GM18868 (cell line): ENCODE results near the gene FRY.
A peak's percentile ranks its signal among the peaks of the same experiment; 100 is the strongest.

Experiments
- ATAC-seq: cut with Tn5 transposase; IDR thresholded peaks from one replicate; pipeline ENCODE4 v1.9.1; 2021; ENCODE audit warnings: mild to moderate bottlenecking, moderate library complexity; ENCODE audit not compliant: unreplicated experiment

The FRY gene

GRCh38 chr13:32209652-32210051, 178.1 kb downstream of the FRY start:
- no peak for ATAC-seq

GRCh38 chr13:32210101-32210500, 178.5 kb downstream of the FRY start:
- no peak for ATAC-seq

- no peak for ATAC-seq
Measured at GRCh38 chr13:32211813-32212212, 180.2 kb downstream of the FRY start.

GRCh38 chr13:32212421-32212820, 180.8 kb downstream of the FRY start:
- ATAC-seq: no peak

GRCh38 chr13:32213626-32214025, 182.1 kb downstream of the FRY start:
- no peak for ATAC-seq

GRCh38 chr13:32214071-32214470, 182.5 kb downstream of the FRY start:
- ATAC-seq: no peak

- ATAC-seq: no peak
Measured at GRCh38 chr13:32216281-32216680, 184.7 kb downstream of the FRY start.

- ATAC-seq: no peak
Measured at GRCh38 chr13:32222046-32222676, 190.6 kb downstream of the FRY start.

- no peak for ATAC-seq
Measured at GRCh38 chr13:32224916-32225315, 193.3 kb downstream of the FRY start.

GRCh38 chr13:32225481-32225931, 193.9 kb downstream of the FRY start:
- no peak for ATAC-seq

- no peak for ATAC-seq
Measured at GRCh38 chr13:32228330-32229041, 196.9 kb downstream of the FRY start.

GRCh38 chr13:32229443-32229842, 197.9 kb downstream of the FRY start:
- no peak for ATAC-seq

- no peak for ATAC-seq
Measured at GRCh38 chr13:32232263-32232662, 200.7 kb downstream of the FRY start.

- ATAC-seq: no peak
Measured at GRCh38 chr13:32233062-32233461, 201.5 kb downstream of the FRY start.

GRCh38 chr13:32234914-32235313, 203.3 kb downstream of the FRY start:
- ATAC-seq: no peak

GRCh38 chr13:32237681-32238080, 206.1 kb downstream of the FRY start:
- ATAC-seq: no peak

GRCh38 chr13:32243695-32244094, 212.1 kb downstream of the FRY start:
- no peak for ATAC-seq

GRCh38 chr13:32245555-32245954, 214.0 kb downstream of the FRY start:
- no peak for ATAC-seq

GRCh38 chr13:32246468-32246867, 214.9 kb downstream of the FRY start:
- ATAC-seq: peak; percentile 84

GRCh38 chr13:32247887-32248286, 216.3 kb downstream of the FRY start:
- peak; percentile 36 for ATAC-seq

- ATAC-seq: no peak
Measured at GRCh38 chr13:32248801-32249200, 217.2 kb downstream of the FRY start.

- ATAC-seq: no peak
Measured at GRCh38 chr13:32252812-32253438, 221.4 kb downstream of the FRY start.
